MM.1S (cell line): Measurements from ENCODE around the gene FUOM.
"Not testable (repeated sequence)": the region's sequence is repeated elsewhere in the genome, so short reads cannot be mapped to it uniquely, and the experiment has no call there.

Experiments
- DNase-seq: peaks from one replicate; pipeline ENCODE4 v3.0.0-alpha.2; 2015
- H2AFZ ChIP-seq: fragments of 300-600 bp; sonication (generic); 2 replicates; pipeline ENCODE4 v1.6.0; 2016; ENCODE audit warnings: antibody characterized with exemption, low read length
- H3F3A ChIP-seq: fragments of 300-600 bp; sonication (generic); 2 replicates; pipeline ENCODE4 v1.6.1; 2016; ENCODE audit warnings: mild to moderate bottlenecking, antibody characterized with exemption, low read length, moderate library complexity, mixed read lengths; ENCODE audit not compliant: insufficient read depth
- H3K27ac ChIP-seq: fragments of 300-600 bp; sonication (generic); 2 replicates; pipeline ENCODE4 v1.5.1; 2016; ENCODE audit warnings: mild to moderate bottlenecking, low read length
- H3K27me3 ChIP-seq: fragments of 300-600 bp; sonication (generic); replicated peaks from 2 replicates; pipeline ENCODE4 v1.6.0; 2016; ENCODE audit warnings: low read length; ENCODE audit not compliant: insufficient read depth
- H3K36me3 ChIP-seq: fragments of 300-600 bp; sonication (generic); replicated peaks from 2 replicates; pipeline ENCODE4 v1.6.1; 2016; ENCODE audit warnings: mild to moderate bottlenecking, low read length, mixed read lengths; ENCODE audit not compliant: insufficient read depth
- H3K4me1 ChIP-seq: fragments of 300-600 bp; sonication (generic); 2 replicates; pipeline ENCODE4 v1.6.1; 2016; ENCODE audit warnings: low read length, mixed read lengths
- H3K4me2 ChIP-seq: fragments of 300-600 bp; sonication (generic); 2 replicates; pipeline ENCODE4 v1.6.0; 2016; ENCODE audit warnings: low read depth, low read length
- H3K4me3 ChIP-seq: fragments of 300-600 bp; sonication (generic); 2 replicates; pipeline ENCODE4 v1.5.1; 2016; ENCODE audit warnings: low read length, mixed read lengths
- H3K79me2 ChIP-seq: fragments of 300-600 bp; sonication (generic); 2 replicates; pipeline ENCODE4 v1.6.1; 2016; ENCODE audit warnings: mixed run types, low read length, mixed read lengths
- H3K9ac ChIP-seq: fragments of 300-600 bp; sonication (generic); 2 replicates; pipeline ENCODE4 v1.6.1; 2016; ENCODE audit warnings: low read length, mixed read lengths
- H3K9me2 ChIP-seq: fragments of 300-600 bp; sonication (generic); replicated peaks from 2 replicates; pipeline ENCODE4 v1.6.1; 2016; ENCODE audit warnings: mild to moderate bottlenecking, low read length, mixed read lengths; ENCODE audit not compliant: insufficient read depth
- H3K9me3 ChIP-seq: fragments of 300-600 bp; sonication (generic); replicated peaks from 2 replicates; pipeline ENCODE4 v1.6.1; 2016; ENCODE audit warnings: mild to moderate bottlenecking, low read length, mixed read lengths; ENCODE audit not compliant: insufficient read depth
- H4K20me1 ChIP-seq: fragments of 300-600 bp; sonication (generic); 2 replicates; pipeline ENCODE4 v1.6.1; 2016; ENCODE audit warnings: mild to moderate bottlenecking, low read length, moderate library complexity, mixed read lengths; ENCODE audit not compliant: insufficient read depth
- EZH2 ChIP-seq: fragments of 300-600 bp; sonication (generic); optimal IDR thresholded peaks from 2 replicates; pipeline ENCODE3; 2017; ENCODE audit warnings: low read depth, mild to moderate bottlenecking, antibody characterized with exemption, low read length, mixed read lengths
- EZH2phosphoT487 ChIP-seq: fragments of 300-600 bp; sonication (generic); IDR thresholded peaks from 2 replicates; pipeline ENCODE4 v1.6.1; 2018; ENCODE audit warnings: antibody characterized with exemption, low read length
- TF ChIP-seq, protein P1 (sequence below): fragments of 300-600 bp; sonication (generic); IDR thresholded peaks from 2 replicates; pipeline ENCODE4 v1.5.1; 2016; ENCODE audit warnings: antibody characterized with exemption, low read length, mixed read lengths

FUOM gene

DNA sequence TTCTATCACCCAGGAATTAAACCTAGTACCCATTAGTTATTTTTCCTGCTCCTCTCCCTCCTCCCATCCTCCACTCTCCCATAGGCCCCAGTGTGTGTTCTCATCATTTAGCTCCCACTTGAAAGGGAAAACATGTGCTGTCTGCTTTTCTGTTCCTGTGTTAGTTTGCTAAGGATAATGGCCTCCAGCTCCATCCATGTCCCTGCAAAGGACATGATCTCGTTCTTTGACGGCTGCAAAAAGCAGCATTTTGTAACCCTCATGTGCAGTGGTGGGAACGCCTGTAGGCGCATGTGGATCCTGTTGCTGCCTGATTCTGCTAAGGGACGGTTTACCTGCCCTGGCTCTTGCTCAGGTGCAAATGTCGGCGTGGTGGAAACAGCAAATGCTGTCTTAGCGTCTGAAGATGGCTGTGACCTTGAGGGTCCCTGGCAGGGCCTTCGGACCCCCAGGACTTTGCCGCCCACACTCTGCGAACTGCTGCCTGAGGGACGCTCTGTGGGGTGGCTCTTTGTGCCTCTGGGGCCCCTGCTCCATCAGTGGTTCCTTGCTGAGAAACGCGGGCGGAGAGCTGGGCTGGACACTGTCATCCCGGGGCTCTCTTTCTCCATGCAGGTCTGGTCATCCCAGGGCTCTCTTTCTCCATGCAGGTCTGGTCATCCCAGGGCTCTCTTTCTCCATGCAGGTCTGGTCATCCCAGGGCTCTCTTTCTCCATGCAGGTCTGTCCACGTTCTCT lies 30.6 kb upstream of the FUOM start:
- Histone ChIP-seq H3K4me3 (peak overlapping the region; percentile 68), H3K36me3 (no peaks in the 10 kb centered on the region), H3K4me2 (peak overlapping the region; percentile 92), H3K27ac (peak overlapping the region; percentile 88), H3K9ac (peak overlapping the region; percentile 76), H3K9me3 (no peaks in the 10 kb centered on the region), H3K4me1 (peaks cover 24% of the 10 kb centered on the region), H2AFZ (peak overlapping the region; percentile 59), H3K27me3 (no peaks in the 10 kb centered on the region), H3K9me2 (no peaks in the 10 kb centered on the region), H3F3A (peaks cover 29% of the 10 kb centered on the region), H4K20me1 (no peaks in the 10 kb centered on the region), H3K79me2 (0 out of 2 replicates have a peak, but pooled peaks cover 14% of the 10 kb centered on the region)
- TF ChIP-seq EZH2 (no peak), EZH2phosphoT487 (no peak)
- TF ChIP-seq, protein P1, sequence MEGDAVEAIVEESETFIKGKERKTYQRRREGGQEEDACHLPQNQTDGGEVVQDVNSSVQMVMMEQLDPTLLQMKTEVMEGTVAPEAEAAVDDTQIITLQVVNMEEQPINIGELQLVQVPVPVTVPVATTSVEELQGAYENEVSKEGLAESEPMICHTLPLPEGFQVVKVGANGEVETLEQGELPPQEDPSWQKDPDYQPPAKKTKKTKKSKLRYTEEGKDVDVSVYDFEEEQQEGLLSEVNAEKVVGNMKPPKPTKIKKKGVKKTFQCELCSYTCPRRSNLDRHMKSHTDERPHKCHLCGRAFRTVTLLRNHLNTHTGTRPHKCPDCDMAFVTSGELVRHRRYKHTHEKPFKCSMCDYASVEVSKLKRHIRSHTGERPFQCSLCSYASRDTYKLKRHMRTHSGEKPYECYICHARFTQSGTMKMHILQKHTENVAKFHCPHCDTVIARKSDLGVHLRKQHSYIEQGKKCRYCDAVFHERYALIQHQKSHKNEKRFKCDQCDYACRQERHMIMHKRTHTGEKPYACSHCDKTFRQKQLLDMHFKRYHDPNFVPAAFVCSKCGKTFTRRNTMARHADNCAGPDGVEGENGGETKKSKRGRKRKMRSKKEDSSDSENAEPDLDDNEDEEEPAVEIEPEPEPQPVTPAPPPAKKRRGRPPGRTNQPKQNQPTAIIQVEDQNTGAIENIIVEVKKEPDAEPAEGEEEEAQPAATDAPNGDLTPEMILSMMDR = no peak
- peak; percentile 54 for DNase-seq

DNA sequence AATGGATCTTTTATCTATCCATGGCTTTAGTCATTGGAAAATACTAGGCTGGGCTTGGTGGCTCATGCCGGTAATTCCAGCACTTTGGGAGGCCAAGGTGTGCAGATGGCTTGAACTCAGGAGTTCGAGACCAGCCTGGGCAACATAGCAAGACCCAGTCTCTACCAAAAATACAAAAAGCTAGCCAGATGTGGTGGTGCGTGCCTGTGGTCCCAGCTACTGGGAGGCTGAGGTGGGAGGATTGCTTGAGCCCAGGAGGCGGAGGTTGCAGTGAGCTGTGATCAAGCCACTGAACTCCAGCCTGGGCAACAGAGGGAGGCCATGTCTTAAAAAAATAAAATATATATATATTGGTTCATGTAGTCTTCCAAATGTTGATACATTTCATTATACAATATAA lies 29.1 kb upstream of the FUOM start:
- DNase-seq, H3K36me3 ChIP-seq: not testable (repeated sequence)
- peaks cover 29% of the 10 kb centered on the region for H3F3A ChIP-seq

DNA sequence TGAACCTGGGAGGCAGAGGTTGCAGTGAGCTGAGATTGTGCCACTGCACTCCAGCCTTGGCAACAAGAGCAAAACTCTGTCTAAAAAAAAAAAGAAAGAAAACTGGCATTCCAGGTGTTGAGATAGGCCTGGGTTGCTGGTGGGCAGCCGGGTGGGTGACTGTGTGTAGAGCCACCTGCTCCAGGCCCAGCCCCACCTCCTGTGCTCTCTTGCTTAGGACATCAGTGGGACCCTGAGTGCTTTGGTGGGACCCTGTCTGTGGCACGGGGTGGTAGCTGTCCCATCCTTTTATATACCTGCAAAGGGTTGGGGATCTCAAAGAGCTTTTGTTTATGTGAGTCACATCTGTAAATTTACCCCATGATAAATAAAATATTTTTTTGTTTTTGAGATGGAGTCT lies 27.4 kb upstream of the FUOM start:
- Histone ChIP-seq H3K27ac (no peak overlapping the region), H3K9me3 (no peaks in the 10 kb centered on the region), H3K4me3 (no peak overlapping the region), H3K4me1 (peaks cover 7% of the 10 kb centered on the region), H3K9ac (no peak overlapping the region), H3K36me3 (no peaks in the 10 kb centered on the region), H4K20me1 (no peaks in the 10 kb centered on the region), H3K27me3 (no peaks in the 10 kb centered on the region), H2AFZ (no peak overlapping the region), H3F3A (peaks cover 22% of the 10 kb centered on the region), H3K9me2 (no peaks in the 10 kb centered on the region), H3K4me2 (no peak overlapping the region), H3K79me2 (0 out of 2 replicates have a peak, but pooled peaks cover 9% of the 10 kb centered on the region)
- TF ChIP-seq, protein P1 = no peak
- TF ChIP-seq EZH2phosphoT487 = no peak
- TF ChIP-seq EZH2 = no peak
- no peak for DNase-seq

More for the DNA sequence above, 29.1 kb upstream of the FUOM start:
- H3K4me1 ChIP-seq = peaks cover 24% of the 10 kb centered on the region
- H3K27ac ChIP-seq, H3K9ac ChIP-seq, H3K9me3 ChIP-seq, H4K20me1 ChIP-seq, H3K9me2 ChIP-seq, H3K4me2 ChIP-seq, H2AFZ ChIP-seq, H3K27me3 ChIP-seq, H3K4me3 ChIP-seq: not testable (repeated sequence)
- 0 out of 2 replicates have a peak, but pooled peaks cover 14% of the 10 kb centered on the region for H3K79me2 ChIP-seq

DNA sequence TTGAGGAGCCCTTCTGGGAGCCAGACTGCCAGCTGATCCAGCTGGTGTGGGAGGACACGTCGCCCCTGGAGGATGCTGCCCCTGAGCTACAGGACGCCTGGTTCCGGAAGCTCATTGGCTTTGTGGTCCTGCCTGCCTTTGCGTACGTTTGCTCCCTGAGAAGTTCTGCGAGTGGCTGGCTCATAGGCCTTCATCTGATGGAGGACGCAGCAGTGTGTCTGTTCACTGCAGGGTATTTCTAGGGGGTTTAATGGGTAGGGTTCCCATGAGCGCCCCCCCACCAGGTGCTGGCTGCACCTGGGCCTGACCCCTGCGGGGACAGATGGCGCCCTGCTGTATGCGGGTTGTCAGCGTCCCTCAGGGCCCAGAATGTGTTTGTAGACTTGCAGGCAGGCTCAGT lies 26.3 kb upstream of the FUOM start:
- Histone ChIP-seq H3K9me3 (no peaks in the 10 kb centered on the region), H3F3A (peaks cover 11% of the 10 kb centered on the region), H3K4me1 (peaks cover 6% of the 10 kb centered on the region; the same call in 1 of the 2 replicates), H4K20me1 (no peaks in the 10 kb centered on the region), H3K4me2 (no peak overlapping the region), H3K27me3 (no peaks in the 10 kb centered on the region), H3K9me2 (no peaks in the 10 kb centered on the region), H3K36me3 (no peaks in the 10 kb centered on the region), H2AFZ (no peak overlapping the region), H3K9ac (no peak overlapping the region), H3K79me2 (0 out of 2 replicates have a peak, but pooled peaks cover 12% of the 10 kb centered on the region), H3K4me3 (no peak overlapping the region), H3K27ac (no peak overlapping the region)
- DNase-seq = no peak
- TF ChIP-seq EZH2 (no peak), EZH2phosphoT487 (no peak)
- TF ChIP-seq, protein P1 = no peak
